Upper lobe of left lung (tissue), 6 donors: Measurements from ENCODE around the gene LRRC74A. TPM values are rescaled to one million over a fixed set of nuclear protein-coding genes. Genes with fewer than 3 reads are reported as not detected.

ENCODE experiments used
- ATAC-seq, 2 donors: fragments of 200-7000 bp; cut with Tn5 transposase; one replicate each; pipeline ENCODE4 v1.9.1; 2022; ENCODE audit warnings: mild to moderate bottlenecking in 2 of 2, moderate library complexity in 2 of 2; ENCODE audit not compliant: low FRiP score in 2 of 2
- DNase-seq, 2 donors: peaks; one replicate each; pipeline ENCODE4 v3.0.0-alpha.2; 2019 to 2020
- H3K27ac ChIP-seq, 4 donors: fragments of 200-600 bp; sonication (generic); one replicate each; pipeline ENCODE4 v1.5.1; 2016 to 2019
- H3K27me3 ChIP-seq, 4 donors: fragments of 200-600 bp; sonication (generic); one replicate each; pipeline ENCODE4 v1.5.1; 2017 to 2019
- H3K36me3 ChIP-seq, 4 donors: fragments of 200-600 bp; sonication (generic); one replicate each; pipeline ENCODE4 v1.5.1; 2016 to 2019
- H3K4me1 ChIP-seq, 4 donors: fragments of 200-600 bp; sonication (generic); one replicate each; pipeline ENCODE4 v1.5.1; 2018 to 2019
- H3K4me3 ChIP-seq, 4 donors: fragments of 200-600 bp; sonication (generic); one replicate each; pipeline ENCODE4 v1.5.1; 2017 to 2019; ENCODE audit warnings: mild to moderate bottlenecking in 2 of 4, moderate library complexity in 1 of 4
- H3K9me3 ChIP-seq, 4 donors: fragments of 200-600 bp; sonication (generic); one replicate each; pipeline ENCODE4 v1.5.1; 2018 to 2019
- CTCF ChIP-seq, 6 experiments: fragments of 450-650 bp in 4 of 6; fragments of 200-600 bp in 2 of 6; sonication (generic) in 2 of 6; IDR thresholded peaks; one replicate each; pipeline ENCODE4 v1.5.1; 2016 to 2019; ENCODE audit warnings: antibody characterized with exemption in 6 of 6
- EP300 ChIP-seq, 4 donors: sonication (generic); formaldehyde crosslinking; IDR thresholded peaks; one replicate each; pipeline ENCODE4 v1.5.1; 2017; ENCODE audit warnings: antibody characterized with exemption in 4 of 4, control low read depth in 2 of 4
- POLR2A ChIP-seq, 4 donors: fragments of 450-650 bp; IDR thresholded peaks; one replicate each; pipeline ENCODE4 v1.5.1; 2016 to 2017; ENCODE audit warnings: antibody characterized with exemption in 4 of 4, mild to moderate bottlenecking in 2 of 4
- POLR2AphosphoS5 ChIP-seq, 2 donors: sonication (generic); formaldehyde crosslinking; IDR thresholded peaks; one replicate each; pipeline ENCODE4 v1.5.1; 2017; ENCODE audit warnings: antibody characterized with exemption in 2 of 2
- WGBS, 2 donors: methylation state at CpG; one replicate each; pipeline ENCODE4 v1.1.5; 2017 to 2018; 5-methylcytosine and 5-hydroxymethylcytosine counted together
- total RNA-seq, 6 donors: library from RNA; depleted of rRNA in 4 of 6; stranded (reverse); fragments of >200 nt in 4 of 6; gene quantifications; one replicate each; pipeline versions ENCODE4 v1.1.0 to v1.2.1, GENCODE V29; 2016 to 2021
- donor health status: DM: no; HTN: no; CAD: no; lungs with moderate emphysema.
- donor health status: DM: no; HTN: yes; CAD: no; lungs with severe emphysema.

Gene LRRC74A
- total RNA-seq, 6 donors from 2014 or later = not detected

GRCh38 chr14:76806446-76806845, 19.8 kb upstream of the LRRC74A start:
- WGBS, 2 donors = 94 to 95% methylated on average over 7 to 12 of the region's 12 CpGs
- H3K4me1 ChIP-seq = peaks cover 7 to 14% (median 13%) of the 10 kb centered on the region in 4 donors
- no peaks in the 10 kb centered on the region for H3K27me3 ChIP-seq
- H3K4me3 ChIP-seq = no peak overlapping the region
- DNase-seq (no peak), ATAC-seq (no peak)
- H3K9me3 ChIP-seq = no peaks in the 10 kb centered on the region
- H3K36me3 ChIP-seq = peaks cover 9 to 77% (median 53%) of the 10 kb centered on the region in 4 donors
- TF ChIP-seq POLR2A (IDR thresholded peaks at IDR 0.05) = no peak
- no peak for TF ChIP-seq POLR2AphosphoS5 (IDR thresholded peaks at IDR 0.05)
- no peak for TF ChIP-seq CTCF (IDR thresholded peaks at IDR 0.05)
- TF ChIP-seq EP300 (IDR thresholded peaks at IDR 0.05) = no peak
- no peak overlapping the region for H3K27ac ChIP-seq

- no peak overlapping the region for H3K4me3 ChIP-seq
- H3K27me3 ChIP-seq = no peaks in the 10 kb centered on the region
- ATAC-seq (no peak), DNase-seq (no peak)
- H3K27ac ChIP-seq = no peak overlapping the region
- 77 to 86% methylated on average over 1 of the region's 1 CpG for WGBS, 2 donors
- TF ChIP-seq EP300 (IDR thresholded peaks at IDR 0.05) (no peak), POLR2A (IDR thresholded peaks at IDR 0.05) (no peak), CTCF (IDR thresholded peaks at IDR 0.05) (no peak), POLR2AphosphoS5 (IDR thresholded peaks at IDR 0.05) (no peak)
- H3K36me3 ChIP-seq = peaks cover 5 to 61% (median 39%) of the 10 kb centered on the region in 4 donors
- no peaks in the 10 kb centered on the region for H3K9me3 ChIP-seq
- peaks cover 15 to 25% (median 17%) of the 10 kb centered on the region in 4 donors for H3K4me1 ChIP-seq
Measured at GRCh38 chr14:76808011-76808410, 18.2 kb upstream of the LRRC74A start.

GRCh38 chr14:76808990-76809389, 17.2 kb upstream of the LRRC74A start:
- Histone ChIP-seq H3K9me3 (no peaks in the 10 kb centered on the region), H3K4me1 (peaks cover 16 to 29% (median 18%) of the 10 kb centered on the region in 4 donors), H3K27me3 (no peaks in the 10 kb centered on the region), H3K27ac (no peak overlapping the region), H3K4me3 (no peak overlapping the region), H3K36me3 (peaks cover 0 to 51% (median 30%) of the 10 kb centered on the region in 4 donors)
- 86% methylated on average over 2 of the region's 4 CpGs; no CpG with 5 or more reads in 1 of the 2 donors for WGBS, 2 donors
- ATAC-seq (no peak), DNase-seq (no peak)
- no peak for TF ChIP-seq POLR2A (IDR thresholded peaks at IDR 0.05)
- TF ChIP-seq EP300 (IDR thresholded peaks at IDR 0.05) = no peak
- TF ChIP-seq CTCF (IDR thresholded peaks at IDR 0.05) = no peak
- no peak for TF ChIP-seq POLR2AphosphoS5 (IDR thresholded peaks at IDR 0.05)

- no peaks in the 10 kb centered on the region for H3K9me3 ChIP-seq
- ATAC-seq = no peak
- H3K4me1 ChIP-seq = peaks cover 16 to 29% (median 18%) of the 10 kb centered on the region in 4 donors
- TF ChIP-seq POLR2A (IDR thresholded peaks at IDR 0.05) (no peak), POLR2AphosphoS5 (IDR thresholded peaks at IDR 0.05) (no peak), EP300 (IDR thresholded peaks at IDR 0.05) (no peak), CTCF (IDR thresholded peaks at IDR 0.05) (no peak)
- peak overlapping the region in 2 of 4 donors; percentile 89 to 96 for H3K27ac ChIP-seq
- peaks cover 0 to 38% (median 25%) of the 10 kb centered on the region in 4 donors for H3K36me3 ChIP-seq
- H3K4me3 ChIP-seq = peak overlapping the region in 3 of 4 donors; percentile 71 to 91 (median 73)
- no peak for DNase-seq
- whole genome bisulfite sequencing, 2 donors = 26 to 29% methylated on average over 3 of the region's 3 CpGs
- H3K27me3 ChIP-seq = no peaks in the 10 kb centered on the region
Measured at GRCh38 chr14:76810525-76810924, 15.7 kb upstream of the LRRC74A start.

GRCh38 chr14:76810953-76811400, 15.2 kb upstream of the LRRC74A start:
- Histone ChIP-seq H3K9me3 (no peaks in the 10 kb centered on the region), H3K4me1 (peaks cover 16 to 29% (median 18%) of the 10 kb centered on the region in 4 donors), H3K27ac (peak overlapping the region in 2 of 4 donors; percentile 89 to 96), H3K27me3 (no peaks in the 10 kb centered on the region), H3K36me3 (peaks cover 0 to 33% (median 25%) of the 10 kb centered on the region in 4 donors), H3K4me3 (peak overlapping the region in 3 of 4 donors; percentile 71 to 91 (median 73))
- DNase-seq (peak in 1 of 2 donors; percentile 58), ATAC-seq (peak in 1 of 2 donors; percentile 47)
- peak in 2 of 6 experiments; percentile 15 to 34 for TF ChIP-seq CTCF (IDR thresholded peaks at IDR 0.05)
- TF ChIP-seq POLR2AphosphoS5 (IDR thresholded peaks at IDR 0.05) = no peak
- TF ChIP-seq POLR2A (IDR thresholded peaks at IDR 0.05) = peak in 1 of 4 donors; percentile 56
- WGBS, 2 donors = 4 to 6% methylated on average over 6 to 9 of the region's 9 CpGs
